Uterus (tissue), 4 donors: ENCODE results near the gene NSG1. TPM values are rescaled to one million over a fixed set of nuclear protein-coding genes. Genes with fewer than 3 reads are reported as not detected.

Experiments used
- DNase-seq, 2 donors: peaks; one replicate each; pipeline ENCODE4 v3.0.0-alpha.2; 2019 to 2020
- H3K27ac ChIP-seq, 2 donors: fragments of 200-600 bp; sonication (generic); 1 replicate in 1 of 2; 2 replicates in 1 of 2; pipeline ENCODE4 v1.5.1; 2016 to 2018
- H3K27me3 ChIP-seq, 2 donors: fragments of 200-600 bp; sonication (generic); one replicate each; pipeline ENCODE4 v1.5.1; 2018 to 2019; ENCODE audit warnings: control low read depth in 1 of 2
- H3K36me3 ChIP-seq, 2 donors: fragments of 200-600 bp; sonication (generic); one replicate each; pipeline ENCODE4 v1.5.1; 2019; ENCODE audit warnings: control low read depth in 1 of 2
- H3K4me1 ChIP-seq, 2 donors: fragments of 200-600 bp; sonication (generic); one replicate each; pipeline ENCODE4 v1.5.1; 2018 to 2019; ENCODE audit warnings: control low read depth in 1 of 2
- H3K4me3 ChIP-seq, 2 donors: fragments of 200-600 bp; sonication (generic); 1 replicate in 1 of 2; 2 replicates in 1 of 2; pipeline ENCODE4 v1.5.1; 2018 to 2019; ENCODE audit warnings: mild to moderate bottlenecking in 1 of 2
- H3K9me3 ChIP-seq, 2 donors: fragments of 200-600 bp; sonication (generic); one replicate each; pipeline ENCODE4 v1.5.1; 2019; ENCODE audit warnings: control low read depth in 1 of 2
- POLR2A ChIP-seq, 2 donors: fragments of 450-650 bp; IDR thresholded peaks; one replicate each; pipeline ENCODE4 v1.6.1; 2016; ENCODE audit warnings: antibody characterized with exemption in 2 of 2, mild to moderate bottlenecking in 1 of 2, moderate library complexity in 1 of 2
- intact Hi-C: fragments of 100-400 bp; cut with DNase I; formaldehyde crosslinking; loops from one replicate; pipeline ENCODE4 v1.15.1; 2023; ENCODE audit warnings: low total_unique reads
- total RNA-seq, 4 donors: library from RNA; depleted of rRNA in 3 of 4; stranded (reverse); fragments of >200 nt in 3 of 4; gene quantifications; one replicate each; pipeline versions ENCODE4 v1.1.0 to v1.2.4, GENCODE V29; 2014 to 2023
- TF ChIP-seq, protein P1 (sequence below), 4 experiments: fragments of 200-600 bp in 2 of 4; fragments of 450-650 bp in 2 of 4; sonication (generic) in 2 of 4; IDR thresholded peaks; one replicate each; pipeline ENCODE4 v1.5.1; 2016 to 2019; ENCODE audit warnings: antibody characterized with exemption in 4 of 4, mild to moderate bottlenecking in 2 of 4, moderate library complexity in 1 of 4
- donor health status: DM: yes; HTN: yes; CAD: no.

The NSG1 gene
- total RNA-seq, 4 donors from 2014 or later: 3.6 to 11.2 (median 3.8) TPM; not detected in 1

DNA sequence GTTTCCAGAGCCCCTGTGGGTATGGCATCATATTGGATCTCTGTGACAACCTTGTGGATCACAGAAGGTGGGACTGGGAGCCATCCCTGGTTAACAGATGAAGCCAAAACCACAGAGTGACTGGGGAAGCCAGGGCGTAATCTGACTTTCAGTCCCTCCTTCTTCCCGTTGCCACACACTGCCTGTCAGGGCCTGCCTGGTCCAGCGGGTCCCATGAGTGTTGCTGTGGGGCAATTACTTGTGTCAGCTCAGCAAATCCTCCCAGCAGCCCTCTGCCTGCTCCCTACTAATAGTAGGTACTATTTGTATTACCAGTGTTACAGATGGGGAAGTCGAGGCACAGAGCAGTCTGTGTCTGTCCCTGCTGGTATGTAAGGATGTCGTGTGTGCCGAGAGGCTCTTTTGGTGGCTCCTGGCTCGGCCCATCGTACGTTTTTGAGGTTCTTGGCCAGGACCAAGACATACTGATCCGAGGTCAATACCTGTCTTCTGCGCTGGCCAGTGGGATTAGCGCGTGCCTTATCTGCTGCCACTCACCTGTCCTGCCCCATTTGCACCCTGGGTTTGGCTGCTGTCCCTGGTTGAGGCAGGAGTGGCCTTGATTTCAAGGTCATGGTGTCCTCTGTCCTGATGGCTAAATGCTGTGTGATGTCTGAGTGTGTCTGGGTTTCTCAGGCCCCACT, 5.7 kb downstream of the NSG1 start:
- H3K9me3 ChIP-seq: no peaks in the 10 kb centered on the region
- H3K36me3 ChIP-seq: no peaks in the 10 kb centered on the region
- no peaks in the 10 kb centered on the region for H3K27me3 ChIP-seq
- no peak overlapping the region for H3K4me3 ChIP-seq
- no peak for DNase-seq
- no peaks in the 10 kb centered on the region for H3K4me1 ChIP-seq
- H3K27ac ChIP-seq: no peak overlapping the region
- TF ChIP-seq, protein P1, sequence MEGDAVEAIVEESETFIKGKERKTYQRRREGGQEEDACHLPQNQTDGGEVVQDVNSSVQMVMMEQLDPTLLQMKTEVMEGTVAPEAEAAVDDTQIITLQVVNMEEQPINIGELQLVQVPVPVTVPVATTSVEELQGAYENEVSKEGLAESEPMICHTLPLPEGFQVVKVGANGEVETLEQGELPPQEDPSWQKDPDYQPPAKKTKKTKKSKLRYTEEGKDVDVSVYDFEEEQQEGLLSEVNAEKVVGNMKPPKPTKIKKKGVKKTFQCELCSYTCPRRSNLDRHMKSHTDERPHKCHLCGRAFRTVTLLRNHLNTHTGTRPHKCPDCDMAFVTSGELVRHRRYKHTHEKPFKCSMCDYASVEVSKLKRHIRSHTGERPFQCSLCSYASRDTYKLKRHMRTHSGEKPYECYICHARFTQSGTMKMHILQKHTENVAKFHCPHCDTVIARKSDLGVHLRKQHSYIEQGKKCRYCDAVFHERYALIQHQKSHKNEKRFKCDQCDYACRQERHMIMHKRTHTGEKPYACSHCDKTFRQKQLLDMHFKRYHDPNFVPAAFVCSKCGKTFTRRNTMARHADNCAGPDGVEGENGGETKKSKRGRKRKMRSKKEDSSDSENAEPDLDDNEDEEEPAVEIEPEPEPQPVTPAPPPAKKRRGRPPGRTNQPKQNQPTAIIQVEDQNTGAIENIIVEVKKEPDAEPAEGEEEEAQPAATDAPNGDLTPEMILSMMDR (IDR thresholded peaks at IDR 0.05): no peak
- TF ChIP-seq POLR2A (IDR thresholded peaks at IDR 0.05): no peak
- intact Hi-C loops: no loop called here

DNA sequence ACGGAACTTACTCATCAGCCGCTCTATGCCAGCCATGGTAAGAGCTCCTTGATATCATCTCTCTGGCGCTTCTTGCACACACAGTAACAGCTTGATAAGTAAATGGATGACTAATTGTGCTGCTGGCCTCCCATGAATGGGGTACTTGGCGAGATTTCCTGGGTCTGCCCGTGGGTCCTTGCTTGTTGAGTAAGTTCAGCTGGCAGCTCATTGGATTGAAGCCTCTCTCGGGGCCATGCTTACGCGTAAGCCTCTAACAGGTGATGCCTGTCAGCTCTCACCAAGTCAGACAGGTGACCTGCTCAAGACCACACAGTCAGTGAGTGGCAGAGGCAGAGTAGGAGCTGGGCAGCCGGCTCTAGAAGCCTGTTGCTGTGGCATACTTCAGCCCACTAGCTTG, 7.7 kb downstream of the NSG1 start:
- intact Hi-C loops: no loop called here
- no peak overlapping the region for H3K27ac ChIP-seq
- no peaks in the 10 kb centered on the region for H3K27me3 ChIP-seq
- no peaks in the 10 kb centered on the region for H3K36me3 ChIP-seq
- TF ChIP-seq, protein P1 (IDR thresholded peaks at IDR 0.05): no peak
- TF ChIP-seq POLR2A (IDR thresholded peaks at IDR 0.05): no peak
- no peak overlapping the region for H3K4me3 ChIP-seq
- no peaks in the 10 kb centered on the region for H3K4me1 ChIP-seq
- DNase-seq: no peak
- H3K9me3 ChIP-seq: no peaks in the 10 kb centered on the region

DNA sequence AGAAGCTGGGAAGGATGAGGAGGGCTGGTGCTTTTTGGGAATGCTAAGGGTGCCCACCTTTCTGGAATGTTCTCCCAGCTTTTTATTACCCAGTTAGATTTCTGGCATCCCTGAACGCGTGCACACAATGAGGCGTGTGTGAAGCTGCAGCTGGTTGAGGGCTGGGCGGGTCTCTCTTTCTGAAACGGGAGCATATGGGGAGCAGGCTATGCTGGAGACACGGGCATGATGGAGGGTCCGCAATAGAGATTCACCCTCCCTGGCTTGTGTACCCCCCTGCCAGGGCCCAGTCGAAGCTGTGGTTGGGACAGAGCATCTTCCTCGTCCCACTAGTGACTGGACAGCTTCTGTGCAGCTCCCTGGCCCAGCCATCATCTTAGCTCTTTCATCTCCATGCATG, 8.5 kb downstream of the NSG1 start:
- DNase-seq: no peak
- H3K27me3 ChIP-seq: no peaks in the 10 kb centered on the region
- intact Hi-C loops: no loop called here
- no peak overlapping the region for H3K4me3 ChIP-seq
- TF ChIP-seq, protein P1 (IDR thresholded peaks at IDR 0.05): no peak
- no peaks in the 10 kb centered on the region for H3K9me3 ChIP-seq
- no peaks in the 10 kb centered on the region for H3K4me1 ChIP-seq
- no peaks in the 10 kb centered on the region for H3K36me3 ChIP-seq
- H3K27ac ChIP-seq: no peak overlapping the region

DNA sequence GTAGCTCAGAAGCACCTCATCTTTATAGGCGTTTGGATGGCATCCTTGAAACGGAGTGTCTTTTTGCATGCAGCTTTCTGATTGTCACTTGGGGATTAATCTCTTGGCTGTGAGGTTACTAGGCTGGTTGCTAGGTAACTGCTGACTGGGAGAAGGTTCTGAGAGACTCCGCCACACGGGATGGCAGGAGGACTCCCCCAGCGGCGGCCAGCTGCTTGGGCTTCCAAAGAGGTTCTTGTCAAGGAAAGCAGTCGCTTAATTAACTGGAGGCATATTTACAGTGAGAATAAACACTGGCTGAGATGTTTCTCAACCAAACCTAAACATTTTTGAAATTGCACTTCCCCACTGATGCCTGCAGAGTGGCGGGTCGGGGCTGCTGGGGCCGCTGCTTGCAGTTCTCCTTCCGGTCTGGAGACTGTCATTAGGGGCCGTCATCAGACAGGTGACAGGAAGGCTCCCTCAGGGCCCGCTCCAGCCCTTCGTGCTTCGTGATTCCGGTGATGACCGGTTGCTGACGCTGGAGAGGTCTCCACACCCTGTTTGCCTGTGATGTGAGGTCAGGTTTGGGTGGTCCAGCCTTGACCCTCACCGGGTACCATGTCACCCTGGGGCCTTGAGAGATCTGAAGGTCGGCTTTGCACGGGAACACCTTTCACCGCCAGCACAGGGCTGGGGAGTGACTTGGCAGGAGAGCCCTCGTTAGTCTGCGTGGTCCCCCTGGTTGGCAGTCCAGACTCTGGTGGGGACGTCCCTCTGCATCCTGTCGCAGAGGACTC, 9.1 kb downstream of the NSG1 start:
- DNase-seq: no peak
- H3K4me1 ChIP-seq: no peaks in the 10 kb centered on the region
- no peaks in the 10 kb centered on the region for H3K9me3 ChIP-seq
- no peaks in the 10 kb centered on the region for H3K36me3 ChIP-seq
- H3K27me3 ChIP-seq: no peaks in the 10 kb centered on the region
- no peak overlapping the region for H3K27ac ChIP-seq
- intact Hi-C loops: no loop called here
- TF ChIP-seq POLR2A (IDR thresholded peaks at IDR 0.05): no peak
- TF ChIP-seq, protein P1 (IDR thresholded peaks at IDR 0.05): no peak
- H3K4me3 ChIP-seq: no peak overlapping the region
